Thoracic aorta (tissue), 2 donors: ENCODE data around the gene WWC1. TPM values are rescaled to one million over a fixed set of nuclear protein-coding genes. Genes with fewer than 3 reads are reported as not detected.

Experiments
- ATAC-seq: fragments of 150-250 bp; one replicate; pipeline ENCODE4 v1.8.0; 2017; ENCODE audit warnings: low read depth; ENCODE audit not compliant: insufficient number of reproducible peaks, low FRiP score
- DNase-seq: peaks from one replicate; pipeline ENCODE4 v3.0.0-alpha.2; 2020; ENCODE audit warnings: low spot score
- H3K27ac ChIP-seq, 2 donors: fragments of 200-600 bp; sonication (generic); 1 replicate in 1 of 2; 2 replicates in 1 of 2; pipeline ENCODE4 v1.5.1; 2016; ENCODE audit warnings: mild to moderate bottlenecking in 2 of 2, moderate library complexity in 2 of 2
- H3K27me3 ChIP-seq: fragments of 200-600 bp; sonication (generic); replicated peaks from 2 replicates; pipeline ENCODE4 v1.6.0; 2016; ENCODE audit warnings: mild to moderate bottlenecking; ENCODE audit not compliant: insufficient read depth
- H3K36me3 ChIP-seq: fragments of 200-600 bp; sonication (generic); one replicate; pipeline ENCODE4 v1.5.1; 2016
- H3K4me1 ChIP-seq, 2 donors: fragments of 200-600 bp; sonication (generic); 1 replicate in 1 of 2; 2 replicates in 1 of 2; pipeline versions ENCODE4 v1.5.1 to v1.6.0; 2016; ENCODE audit warnings: low read depth in 2 of 2, mild to moderate bottlenecking in 1 of 2; ENCODE audit not compliant: control insufficient read depth in 1 of 2
- H3K4me3 ChIP-seq: fragments of 200-600 bp; sonication (generic); 2 replicates; pipeline ENCODE4 v1.5.1; 2016; ENCODE audit warnings: mild to moderate bottlenecking
- H3K9me3 ChIP-seq: fragments of 200-600 bp; sonication (generic); 2 replicates; pipeline ENCODE4 v1.5.1; 2016
- total RNA-seq, 2 donors: library from RNA; depleted of rRNA; stranded (reverse); fragments of >200 nt; gene quantifications; one replicate each; pipeline versions ENCODE4 v1.1.0 to v1.2.3, GENCODE V29; 2016
- TF ChIP-seq, protein P1 (sequence below): fragments of 200-600 bp; sonication (generic); IDR thresholded peaks from one replicate; pipeline ENCODE4 v1.5.1; 2019; ENCODE audit warnings: antibody characterized with exemption

Gene WWC1
- total RNA-seq, 2 donors from 2014 or later = 3.6 TPM; not detected in 1

DNA sequence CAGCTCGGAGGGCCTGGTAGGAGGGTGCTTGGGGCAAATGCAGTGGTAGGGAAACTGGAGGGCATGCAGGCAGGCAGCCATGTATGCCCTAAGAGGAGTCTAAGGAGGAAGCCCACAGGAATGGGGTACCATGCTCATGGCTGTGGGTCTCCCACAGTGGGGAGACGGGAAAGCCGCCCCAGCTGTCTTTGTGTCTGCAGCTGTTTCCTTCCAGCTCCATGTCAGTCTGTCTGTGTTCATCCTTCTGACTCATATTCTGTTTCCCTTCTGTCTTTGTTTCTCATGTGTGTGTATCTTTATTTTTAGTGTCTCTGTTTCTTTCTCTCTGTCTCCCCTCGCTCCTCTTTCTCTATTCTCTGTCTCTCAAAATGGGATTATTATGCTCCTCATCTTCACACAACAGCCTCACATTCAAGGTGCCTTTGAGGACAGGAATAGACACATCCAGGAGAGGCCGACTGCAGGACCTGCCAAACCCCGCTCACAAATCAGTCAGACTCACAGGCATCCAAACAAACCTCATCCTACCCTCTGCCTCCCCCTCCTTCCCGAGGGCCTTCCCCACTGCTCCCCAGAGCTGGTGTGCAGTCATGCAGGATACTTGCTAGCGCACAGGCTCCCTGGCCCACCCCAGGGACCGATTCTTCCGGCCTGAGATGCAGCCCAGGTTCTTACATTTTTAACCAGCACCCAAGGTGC lies 126.4 kb downstream of the WWC1 start:
- Histone ChIP-seq H3K9me3 (no peaks in the 10 kb centered on the region), H3K4me1 (no peaks in the 10 kb centered on the region), H3K4me3 (no peak overlapping the region), H3K27ac (no peak overlapping the region), H3K36me3 (no peaks in the 10 kb centered on the region), H3K27me3 (no peaks in the 10 kb centered on the region)
- DNase-seq = no peak
- no peak for ATAC-seq
- TF ChIP-seq, protein P1, sequence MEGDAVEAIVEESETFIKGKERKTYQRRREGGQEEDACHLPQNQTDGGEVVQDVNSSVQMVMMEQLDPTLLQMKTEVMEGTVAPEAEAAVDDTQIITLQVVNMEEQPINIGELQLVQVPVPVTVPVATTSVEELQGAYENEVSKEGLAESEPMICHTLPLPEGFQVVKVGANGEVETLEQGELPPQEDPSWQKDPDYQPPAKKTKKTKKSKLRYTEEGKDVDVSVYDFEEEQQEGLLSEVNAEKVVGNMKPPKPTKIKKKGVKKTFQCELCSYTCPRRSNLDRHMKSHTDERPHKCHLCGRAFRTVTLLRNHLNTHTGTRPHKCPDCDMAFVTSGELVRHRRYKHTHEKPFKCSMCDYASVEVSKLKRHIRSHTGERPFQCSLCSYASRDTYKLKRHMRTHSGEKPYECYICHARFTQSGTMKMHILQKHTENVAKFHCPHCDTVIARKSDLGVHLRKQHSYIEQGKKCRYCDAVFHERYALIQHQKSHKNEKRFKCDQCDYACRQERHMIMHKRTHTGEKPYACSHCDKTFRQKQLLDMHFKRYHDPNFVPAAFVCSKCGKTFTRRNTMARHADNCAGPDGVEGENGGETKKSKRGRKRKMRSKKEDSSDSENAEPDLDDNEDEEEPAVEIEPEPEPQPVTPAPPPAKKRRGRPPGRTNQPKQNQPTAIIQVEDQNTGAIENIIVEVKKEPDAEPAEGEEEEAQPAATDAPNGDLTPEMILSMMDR = no peak

DNA sequence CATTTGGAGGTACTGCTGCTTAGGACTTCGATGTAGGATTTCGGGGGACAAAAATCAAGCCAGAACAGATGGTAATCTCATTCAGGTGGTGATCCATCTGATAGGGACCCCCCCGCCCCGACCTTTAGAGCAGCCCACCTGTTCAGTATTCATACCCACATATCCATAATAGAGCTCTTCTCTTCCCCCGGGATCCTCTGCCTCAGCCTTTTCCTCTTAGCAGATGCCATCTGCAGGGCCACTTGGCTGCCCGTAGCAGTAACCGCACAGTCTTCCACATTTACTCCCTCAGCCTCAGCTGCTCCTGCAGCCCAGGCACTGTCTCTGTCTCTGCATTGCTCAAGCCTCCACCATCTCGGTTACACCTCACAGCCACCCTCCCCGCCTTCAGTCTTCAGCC lies 129.0 kb downstream of the WWC1 start:
- Histone ChIP-seq H3K9me3 (no peaks in the 10 kb centered on the region), H3K4me3 (no peak overlapping the region), H3K4me1 (no peaks in the 10 kb centered on the region), H3K27me3 (no peaks in the 10 kb centered on the region), H3K27ac (no peak overlapping the region), H3K36me3 (no peaks in the 10 kb centered on the region)
- ATAC-seq (no peak), DNase-seq (no peak)
- TF ChIP-seq, protein P1 = no peak

DNA sequence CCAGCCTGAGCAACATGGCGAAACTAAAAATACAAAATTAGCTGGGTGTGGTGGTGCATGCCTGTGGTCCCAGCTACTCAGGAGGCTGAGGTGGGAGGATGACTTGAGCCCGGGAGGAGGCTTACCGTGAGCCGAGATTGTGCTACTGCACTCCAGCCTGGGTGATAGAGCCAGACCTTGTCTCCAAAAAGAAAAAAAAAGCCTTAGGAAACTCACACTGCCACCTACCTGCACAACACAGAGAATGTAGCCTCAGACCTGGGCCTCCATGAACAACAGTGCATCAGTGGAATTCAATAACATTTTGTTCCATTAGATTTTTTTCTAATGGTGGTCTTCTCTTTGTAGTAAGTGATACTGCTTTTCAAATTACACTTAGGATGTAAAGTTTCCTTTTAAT lies 131.0 kb downstream of the WWC1 start:
- TF ChIP-seq, protein P1 = no peak
- no peaks in the 10 kb centered on the region for H3K9me3 ChIP-seq
- DNase-seq (no peak), ATAC-seq (no peak)
- H3K36me3 ChIP-seq = no peaks in the 10 kb centered on the region
- no peak overlapping the region for H3K27ac ChIP-seq
- H3K4me1 ChIP-seq = no peaks in the 10 kb centered on the region
- H3K4me3 ChIP-seq = no peak overlapping the region
- H3K27me3 ChIP-seq = no peaks in the 10 kb centered on the region

DNA sequence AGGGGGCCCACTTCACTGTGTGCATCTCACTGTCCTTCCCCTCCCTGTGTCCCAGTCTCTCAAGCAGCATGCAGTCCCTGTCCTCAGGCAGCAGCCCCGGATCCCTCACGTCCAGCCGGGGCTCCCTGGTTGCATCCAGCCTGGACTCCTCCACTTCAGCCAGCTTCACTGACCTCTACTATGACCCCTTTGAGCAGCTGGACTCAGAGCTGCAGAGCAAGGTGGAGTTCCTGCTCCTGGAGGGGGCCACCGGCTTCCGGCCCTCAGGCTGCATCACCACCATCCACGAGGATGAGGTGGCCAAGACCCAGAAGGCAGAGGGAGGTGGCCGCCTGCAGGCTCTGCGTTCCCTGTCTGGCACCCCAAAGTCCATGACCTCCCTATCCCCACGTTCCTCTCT lies 132.0 kb downstream of the WWC1 start:
- TF ChIP-seq, protein P1 = no peak
- ATAC-seq = no peak
- H3K27ac ChIP-seq = no peak overlapping the region
- no peaks in the 10 kb centered on the region for H3K27me3 ChIP-seq
- DNase-seq = no peak
- H3K9me3 ChIP-seq = no peaks in the 10 kb centered on the region
- no peaks in the 10 kb centered on the region for H3K36me3 ChIP-seq
- no peak overlapping the region for H3K4me3 ChIP-seq
- no peaks in the 10 kb centered on the region for H3K4me1 ChIP-seq

DNA sequence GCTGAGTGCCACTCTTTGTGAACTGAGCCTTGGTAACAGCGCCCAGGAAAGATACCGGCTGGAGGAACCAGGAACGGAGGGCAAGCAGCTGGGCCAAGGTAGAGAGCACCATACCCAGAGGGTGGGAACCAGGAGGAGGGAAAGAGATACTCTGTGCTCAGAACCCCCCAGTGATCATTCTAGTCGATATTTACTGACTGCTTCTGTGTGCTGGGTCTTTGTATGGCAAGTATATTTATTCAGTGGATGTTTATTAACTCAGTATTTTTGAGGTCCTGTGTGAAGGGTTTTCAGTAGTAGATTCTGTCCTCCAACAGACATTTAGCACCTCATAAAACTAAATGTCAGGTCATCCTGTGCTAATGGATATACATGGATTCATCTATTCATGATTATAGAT lies 132.5 kb downstream of the WWC1 start:
- Histone ChIP-seq H3K36me3 (no peaks in the 10 kb centered on the region), H3K4me3 (no peak overlapping the region), H3K27me3 (no peaks in the 10 kb centered on the region), H3K9me3 (no peaks in the 10 kb centered on the region), H3K27ac (no peak overlapping the region), H3K4me1 (no peaks in the 10 kb centered on the region)
- no peak for DNase-seq
- TF ChIP-seq, protein P1 = no peak
- no peak for ATAC-seq
